Measurements from ENCODE around the gene CBX7.

Gene CBX7

DNA sequence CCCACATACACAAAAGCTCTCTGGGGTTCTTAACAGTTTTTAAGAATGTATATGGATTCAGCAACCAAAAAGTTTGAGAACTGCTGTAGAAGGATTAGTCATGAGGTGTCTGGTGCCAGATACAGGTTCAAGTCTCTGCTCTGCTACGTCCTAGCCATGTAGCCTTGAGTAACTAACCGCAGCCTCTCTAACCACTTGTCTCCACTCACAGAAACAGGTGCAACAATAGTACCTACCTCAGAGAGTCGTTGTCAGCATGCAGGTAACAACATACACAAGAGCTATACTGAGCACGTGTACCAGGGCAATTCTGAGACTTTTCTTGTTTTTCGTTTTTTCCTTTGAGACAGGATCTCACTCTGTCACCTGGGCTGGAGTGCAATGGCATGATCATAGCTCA, 26.9 kb downstream of the CBX7 start:
- Histone ChIP-seq H3K36me3 (ENCODE audit: insufficient read depth, low read length) (no peaks in the 10 kb centered on the region), H3K9me3 (ENCODE audit: low read depth, low read length) (no peaks in the 10 kb centered on the region), H3K27ac (no peak overlapping the region), H3K4me3 (no peak overlapping the region), H3K9ac (ENCODE audit: insufficient read length) (no peak overlapping the region)
- TF ChIP-seq EZH2 (IDR thresholded peaks at IDR 0.05), result no peak
- TF ChIP-seq FOXP2 (optimal IDR thresholded peaks at IDR 0.05; ENCODE audit: control extremely low read depth, extremely low read length, insufficient read depth), result no peak
- TF ChIP-seq POLR2AphosphoS5 (IDR thresholded peaks at IDR 0.05; ENCODE audit: borderline replicate concordance, low read depth, low read length), result no peak
- no peak for DNase-seq (ENCODE audit: low read depth, low spot score)

DNA sequence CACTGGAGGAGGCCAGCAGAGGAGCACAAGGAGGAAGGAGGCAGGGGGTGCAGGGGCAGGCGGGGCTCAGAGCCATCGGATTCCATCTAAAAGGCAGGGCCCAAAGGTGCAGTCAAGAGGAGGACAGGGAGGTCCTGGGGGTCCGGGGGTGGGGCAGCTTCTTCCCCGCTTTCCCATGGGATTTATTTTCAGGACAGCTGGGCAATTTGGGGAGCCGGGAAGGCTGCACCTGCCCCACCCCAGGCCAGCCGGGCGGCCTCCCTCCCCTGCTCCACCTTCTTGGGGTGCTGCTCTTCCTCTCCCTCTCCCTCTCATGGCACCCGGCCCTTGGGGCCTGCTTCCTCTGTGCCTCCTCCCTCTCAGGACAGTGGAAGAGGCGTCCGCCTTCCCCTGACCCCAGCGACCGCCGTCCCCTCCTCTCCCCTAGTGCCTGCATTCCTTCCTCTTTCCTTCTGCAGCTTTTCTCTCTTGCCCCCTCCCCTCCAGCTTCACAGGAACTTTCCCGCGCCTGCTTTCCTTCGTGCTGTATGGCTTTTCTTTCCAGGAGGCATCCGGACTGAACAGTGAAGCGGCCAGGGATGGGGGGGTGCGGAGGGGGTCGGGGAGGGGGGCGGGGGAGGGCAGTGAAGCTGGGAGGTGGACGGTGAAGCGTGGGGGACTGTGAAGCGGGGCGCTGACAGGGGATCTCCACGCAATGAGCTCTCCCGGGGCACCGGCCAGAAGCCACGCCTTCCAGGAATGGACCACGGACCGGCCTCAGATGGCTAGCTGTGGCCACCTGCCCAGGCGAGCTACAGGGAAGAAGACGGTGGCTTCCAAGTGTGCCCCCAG, 28.5 kb downstream of the CBX7 start:
- Histone ChIP-seq H3K4me3 (no peak overlapping the region), H3K9ac (ENCODE audit: insufficient read length) (no peak overlapping the region), H3K36me3 (ENCODE audit: insufficient read depth, low read length) (no peaks in the 10 kb centered on the region), H3K27ac (no peak overlapping the region), H3K9me3 (ENCODE audit: low read depth, low read length) (no peaks in the 10 kb centered on the region)
- DNase-seq (ENCODE audit: low read depth, low spot score), result no peak
- TF ChIP-seq POLR2AphosphoS5 (IDR thresholded peaks at IDR 0.05; ENCODE audit: borderline replicate concordance, low read depth, low read length) (no peak), FOXP2 (optimal IDR thresholded peaks at IDR 0.05; ENCODE audit: control extremely low read depth, extremely low read length, insufficient read depth) (no peak), EZH2 (IDR thresholded peaks at IDR 0.05) (no peak)

DNA sequence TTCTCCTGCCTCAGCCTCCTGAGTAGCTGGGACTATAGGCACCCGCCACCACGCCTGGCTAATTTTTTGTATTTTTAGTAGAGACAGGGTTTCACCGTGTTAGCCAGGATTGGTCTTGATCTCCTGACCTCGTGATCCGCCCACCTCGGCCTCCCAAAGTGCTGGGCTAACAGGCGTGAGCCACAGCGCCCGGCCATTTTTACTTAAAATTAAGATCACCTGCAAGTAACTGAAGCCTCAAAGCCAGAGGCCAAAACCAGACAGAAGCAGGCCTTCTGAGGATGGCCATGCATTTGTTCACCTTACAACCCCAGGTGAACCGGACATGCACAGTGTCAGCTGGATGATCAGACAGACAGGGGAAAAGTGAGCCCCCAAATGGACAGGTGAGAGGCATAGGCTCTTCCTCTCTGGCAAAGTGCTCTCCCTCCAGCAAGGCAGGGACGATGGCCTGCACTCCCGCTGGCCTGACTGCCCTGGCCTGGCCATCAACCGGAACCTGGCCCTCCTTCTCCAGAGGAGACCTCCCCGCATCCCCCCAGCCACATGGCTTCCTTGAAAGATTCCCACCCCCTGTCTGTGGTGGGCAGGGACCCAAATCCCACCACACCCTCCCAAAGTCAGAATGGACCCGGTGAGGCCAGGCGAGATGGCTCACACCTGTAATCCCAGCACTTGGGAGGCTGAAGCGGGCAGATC, 29.6 kb downstream of the CBX7 start:
- Histone ChIP-seq H3K4me3 (no peak overlapping the region), H3K9me3 (ENCODE audit: low read depth, low read length) (no peaks in the 10 kb centered on the region), H3K9ac (ENCODE audit: insufficient read length) (no peak overlapping the region), H3K27ac (no peak overlapping the region), H3K36me3 (ENCODE audit: insufficient read depth, low read length) (no peaks in the 10 kb centered on the region)
- DNase-seq (ENCODE audit: low read depth, low spot score), result no peak
- no peak for TF ChIP-seq EZH2 (IDR thresholded peaks at IDR 0.05)
- no peak for TF ChIP-seq POLR2AphosphoS5 (IDR thresholded peaks at IDR 0.05; ENCODE audit: borderline replicate concordance, low read depth, low read length)
- TF ChIP-seq FOXP2 (optimal IDR thresholded peaks at IDR 0.05; ENCODE audit: control extremely low read depth, extremely low read length, insufficient read depth), result no peak

DNA sequence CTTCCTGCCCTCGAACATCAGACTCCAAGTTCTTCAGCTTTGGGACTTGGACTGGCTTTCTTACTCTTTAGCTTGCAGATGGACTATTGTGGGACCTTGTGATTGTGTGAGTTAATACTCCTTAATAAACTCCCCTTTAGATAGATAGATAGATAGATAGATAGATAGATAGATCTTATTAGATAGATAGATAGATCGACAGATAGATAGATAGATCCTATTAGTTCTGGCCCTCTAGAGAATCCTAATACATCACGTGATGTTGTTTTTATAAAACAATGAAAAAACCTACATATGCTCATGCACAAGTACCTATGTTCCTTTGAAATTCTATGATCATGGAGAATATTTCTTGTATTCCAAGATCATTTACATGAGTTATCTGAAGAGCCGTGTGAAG, 31.5 kb downstream of the CBX7 start:
- Histone ChIP-seq H3K9me3 (ENCODE audit: low read depth, low read length) (no peaks in the 10 kb centered on the region), H3K27ac (no peak overlapping the region), H3K36me3 (ENCODE audit: insufficient read depth, low read length) (no peaks in the 10 kb centered on the region), H3K4me3 (no peak overlapping the region), H3K9ac (ENCODE audit: insufficient read length) (no peak overlapping the region)
- DNase-seq (ENCODE audit: low read depth, low spot score), result no peak
- no peak for TF ChIP-seq POLR2AphosphoS5 (IDR thresholded peaks at IDR 0.05; ENCODE audit: borderline replicate concordance, low read depth, low read length)
- TF ChIP-seq FOXP2 (optimal IDR thresholded peaks at IDR 0.05; ENCODE audit: control extremely low read depth, extremely low read length, insufficient read depth), result no peak
- no peak for TF ChIP-seq EZH2 (IDR thresholded peaks at IDR 0.05)

DNA sequence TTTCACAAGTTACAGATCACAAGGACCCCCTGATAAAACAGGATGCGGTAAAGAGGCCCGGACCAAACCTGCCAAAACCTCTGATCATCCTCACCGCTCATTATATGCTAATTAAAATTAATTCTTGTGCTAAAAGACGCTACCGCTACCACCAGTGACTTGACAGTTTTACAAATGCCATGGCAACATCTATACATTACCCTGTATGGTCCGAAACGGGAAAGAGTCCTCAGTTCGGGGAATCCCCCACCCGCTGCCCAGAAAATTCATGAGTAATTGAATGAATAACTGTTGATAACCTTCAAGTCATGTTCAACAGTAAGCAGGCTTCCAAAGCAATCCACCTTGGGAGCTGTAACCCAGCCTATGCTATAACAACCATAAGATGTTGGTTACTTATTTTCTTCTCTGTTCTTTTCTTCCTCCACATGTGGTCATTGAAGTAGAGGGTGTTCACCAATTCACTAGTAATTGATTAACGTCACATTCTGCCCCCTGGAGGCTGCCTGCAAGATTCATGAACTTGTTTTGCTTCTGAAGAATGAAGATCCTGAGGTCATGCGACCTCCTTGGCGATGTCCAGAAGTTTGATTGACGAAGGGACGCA, 34.8 kb downstream of the CBX7 start:
- Histone ChIP-seq H3K36me3 (ENCODE audit: insufficient read depth, low read length) (no peaks in the 10 kb centered on the region), H3K9me3 (ENCODE audit: low read depth, low read length) (no peaks in the 10 kb centered on the region), H3K27ac (no peak overlapping the region), H3K9ac (ENCODE audit: insufficient read length) (no peak overlapping the region), H3K4me3 (no peak overlapping the region)
- peak; percentile 22 for DNase-seq (ENCODE audit: low read depth, low spot score)
- TF ChIP-seq POLR2AphosphoS5 (IDR thresholded peaks at IDR 0.05; ENCODE audit: borderline replicate concordance, low read depth, low read length), result no peak
- no peak for TF ChIP-seq FOXP2 (optimal IDR thresholded peaks at IDR 0.05; ENCODE audit: control extremely low read depth, extremely low read length, insufficient read depth)
- TF ChIP-seq EZH2 (IDR thresholded peaks at IDR 0.05), result no peak

DNA sequence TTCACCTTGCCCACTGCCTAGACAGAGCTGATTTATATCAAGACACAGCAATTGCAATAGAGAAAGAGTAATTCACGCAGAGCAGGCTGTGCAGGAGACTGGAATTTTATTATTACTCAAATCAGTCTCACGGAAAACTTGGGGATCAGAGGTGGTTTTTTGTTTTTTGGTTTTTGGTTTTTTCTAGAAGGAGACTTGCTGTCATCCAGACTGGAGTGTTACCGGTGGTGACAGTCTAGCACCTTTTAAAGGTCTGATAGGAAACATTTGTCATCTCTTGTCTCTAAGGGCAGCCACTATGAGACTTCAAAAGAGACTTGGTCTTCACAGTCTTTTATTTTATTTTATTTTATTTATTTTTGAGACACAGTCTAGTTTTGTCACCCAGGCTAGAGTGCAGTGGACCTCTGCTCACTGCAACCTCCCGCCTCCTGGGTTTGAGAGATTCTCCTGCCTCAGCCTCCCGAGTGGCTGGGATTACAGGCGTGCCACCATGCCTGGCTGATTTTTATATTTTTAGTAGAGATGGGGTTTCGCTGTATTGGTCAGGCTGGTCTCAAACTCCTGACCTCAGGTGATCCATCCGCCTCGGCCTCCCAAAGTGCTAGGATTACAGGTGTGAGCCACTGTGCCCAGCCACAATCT, 36.4 kb downstream of the CBX7 start:
- Histone ChIP-seq H3K9me3 (ENCODE audit: low read depth, low read length) (no peaks in the 10 kb centered on the region), H3K9ac (ENCODE audit: insufficient read length) (no peak overlapping the region), H3K27ac (no peak overlapping the region), H3K36me3 (ENCODE audit: insufficient read depth, low read length) (no peaks in the 10 kb centered on the region), H3K4me3 (no peak overlapping the region)
- no peak for DNase-seq (ENCODE audit: low read depth, low spot score)
- no peak for TF ChIP-seq POLR2AphosphoS5 (IDR thresholded peaks at IDR 0.05; ENCODE audit: borderline replicate concordance, low read depth, low read length)
- TF ChIP-seq EZH2 (IDR thresholded peaks at IDR 0.05), result no peak
- TF ChIP-seq FOXP2 (optimal IDR thresholded peaks at IDR 0.05; ENCODE audit: control extremely low read depth, extremely low read length, insufficient read depth), result no peak

DNA sequence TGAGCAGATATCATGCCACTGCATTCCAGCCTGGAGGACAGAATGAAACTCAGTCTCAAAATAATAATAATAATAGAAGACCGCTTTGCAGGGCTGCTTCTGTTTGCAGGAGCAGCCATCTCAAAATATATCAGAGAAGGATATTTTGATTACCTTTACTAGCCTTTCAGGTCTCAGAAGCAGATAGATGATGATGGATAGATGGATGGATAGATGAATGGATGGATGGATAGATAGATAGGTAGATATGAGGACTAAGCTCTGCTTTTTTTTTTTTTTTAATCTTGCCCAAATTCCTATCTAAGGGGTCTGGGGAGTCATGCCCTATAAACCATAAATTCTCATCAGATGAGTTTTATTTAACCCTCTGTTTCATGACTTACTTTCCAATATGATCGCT, 36.9 kb downstream of the CBX7 start:
- no peak for TF ChIP-seq FOXP2 (optimal IDR thresholded peaks at IDR 0.05; ENCODE audit: control extremely low read depth, extremely low read length, insufficient read depth)
- no peak for TF ChIP-seq EZH2 (IDR thresholded peaks at IDR 0.05)
- TF ChIP-seq POLR2AphosphoS5 (IDR thresholded peaks at IDR 0.05; ENCODE audit: borderline replicate concordance, low read depth, low read length), result no peak
- DNase-seq (ENCODE audit: low read depth, low spot score), result no peak
- Histone ChIP-seq H3K9me3 (ENCODE audit: low read depth, low read length) (no peaks in the 10 kb centered on the region), H3K9ac (ENCODE audit: insufficient read length) (no peak overlapping the region), H3K4me3 (no peak overlapping the region), H3K36me3 (ENCODE audit: insufficient read depth, low read length) (no peaks in the 10 kb centered on the region), H3K27ac (no peak overlapping the region)

DNA sequence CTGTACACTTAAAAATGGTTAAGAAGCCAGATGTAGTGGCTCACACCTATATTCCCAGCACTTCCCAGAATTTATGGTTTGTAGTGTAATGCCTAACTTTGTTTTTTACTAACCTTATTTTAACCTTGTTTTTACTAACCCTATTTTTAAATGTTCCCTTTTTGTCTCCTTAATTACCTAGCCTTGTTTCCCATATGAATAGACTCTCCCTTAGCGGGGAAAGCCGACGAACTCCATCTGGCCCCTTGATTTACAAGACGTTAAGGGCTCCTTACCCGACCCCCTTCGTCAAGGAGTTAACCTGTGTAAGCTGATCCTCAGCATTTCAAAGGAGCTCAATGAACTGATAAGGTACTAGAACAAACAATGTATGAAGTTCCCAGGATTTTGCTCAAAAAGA, 38.4 kb downstream of the CBX7 start:
- no peaks in the 10 kb centered on the region for H3K9me3 ChIP-seq (ENCODE audit: low read depth, low read length)
- no peak overlapping the region for H3K4me3 ChIP-seq
- H3K36me3 ChIP-seq (ENCODE audit: insufficient read depth, low read length), result no peaks in the 10 kb centered on the region
- no peak overlapping the region for H3K27ac ChIP-seq
- TF ChIP-seq POLR2AphosphoS5 (IDR thresholded peaks at IDR 0.05; ENCODE audit: borderline replicate concordance, low read depth, low read length) (no peak), EZH2 (IDR thresholded peaks at IDR 0.05) (no peak), FOXP2 (optimal IDR thresholded peaks at IDR 0.05; ENCODE audit: control extremely low read depth, extremely low read length, insufficient read depth) (no peak)
- no peak overlapping the region for H3K9ac ChIP-seq (ENCODE audit: insufficient read length)
- DNase-seq (ENCODE audit: low read depth, low spot score), result no peak
